Fibroblast of villous mesenchyme (primary cell): ENCODE results near the gene BOD1L1. TPM values are rescaled to one million over a fixed set of nuclear protein-coding genes. Genes with fewer than 3 reads are reported as not detected.

Source experiments
- DNase-seq: peaks from one replicate; pipeline ENCODE4 v3.0.0-alpha.2; 2010; ENCODE audit warnings: low read depth
- H3K4me3 ChIP-seq: 2 replicates; pipeline ENCODE4 v1.5.1; 2011; ENCODE audit warnings: low read depth, mild to moderate bottlenecking, low read length
- total RNA-seq: library from RNA; depleted of rRNA; stranded (reverse); fragments of >200 nt; gene quantifications from 2 replicates; pipeline ENCODE4 v1.2.3, GENCODE V29; 2012
- TF ChIP-seq, protein P1 (sequence below): IDR thresholded peaks from 2 replicates; pipeline ENCODE4 v1.5.1; 2012; ENCODE audit warnings: low read depth, mild to moderate bottlenecking, low read length; ENCODE audit not compliant: insufficient read depth

BOD1L1 gene
- total RNA-seq, 1 donor, result 23.7 TPM

DNA sequence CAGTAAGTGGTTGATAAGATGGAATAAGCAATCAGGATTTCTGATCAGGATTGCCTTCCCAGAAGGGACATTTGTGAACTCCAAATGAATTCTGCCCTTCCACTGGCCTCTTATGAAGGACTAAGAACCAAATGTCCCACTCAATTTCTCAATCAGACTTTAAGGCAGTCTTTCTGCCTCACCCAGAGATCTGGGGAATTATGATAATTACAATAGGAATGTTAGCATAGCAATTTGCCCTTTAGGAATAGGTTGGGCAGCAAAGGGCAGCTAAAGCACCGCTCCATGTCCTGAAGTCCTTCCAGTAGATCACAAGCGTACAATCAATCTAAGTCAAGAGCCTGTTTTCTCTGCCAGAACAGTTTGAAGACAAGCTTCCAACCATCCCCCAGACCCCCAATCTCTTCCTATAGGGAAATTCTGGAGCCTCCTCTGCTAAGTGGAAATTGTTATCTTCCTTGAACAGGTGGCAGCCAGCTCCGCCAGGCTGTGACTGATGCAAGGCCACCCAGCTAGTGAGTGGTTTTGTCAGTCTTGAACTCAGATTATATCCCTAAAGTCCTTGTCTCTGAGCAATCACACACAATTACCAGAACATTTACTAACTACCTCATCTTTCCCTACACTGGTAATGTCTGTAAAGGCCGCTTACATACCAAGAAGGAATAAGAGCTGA lies 101.8 kb downstream of the BOD1L1 start:
- TF ChIP-seq, protein P1, sequence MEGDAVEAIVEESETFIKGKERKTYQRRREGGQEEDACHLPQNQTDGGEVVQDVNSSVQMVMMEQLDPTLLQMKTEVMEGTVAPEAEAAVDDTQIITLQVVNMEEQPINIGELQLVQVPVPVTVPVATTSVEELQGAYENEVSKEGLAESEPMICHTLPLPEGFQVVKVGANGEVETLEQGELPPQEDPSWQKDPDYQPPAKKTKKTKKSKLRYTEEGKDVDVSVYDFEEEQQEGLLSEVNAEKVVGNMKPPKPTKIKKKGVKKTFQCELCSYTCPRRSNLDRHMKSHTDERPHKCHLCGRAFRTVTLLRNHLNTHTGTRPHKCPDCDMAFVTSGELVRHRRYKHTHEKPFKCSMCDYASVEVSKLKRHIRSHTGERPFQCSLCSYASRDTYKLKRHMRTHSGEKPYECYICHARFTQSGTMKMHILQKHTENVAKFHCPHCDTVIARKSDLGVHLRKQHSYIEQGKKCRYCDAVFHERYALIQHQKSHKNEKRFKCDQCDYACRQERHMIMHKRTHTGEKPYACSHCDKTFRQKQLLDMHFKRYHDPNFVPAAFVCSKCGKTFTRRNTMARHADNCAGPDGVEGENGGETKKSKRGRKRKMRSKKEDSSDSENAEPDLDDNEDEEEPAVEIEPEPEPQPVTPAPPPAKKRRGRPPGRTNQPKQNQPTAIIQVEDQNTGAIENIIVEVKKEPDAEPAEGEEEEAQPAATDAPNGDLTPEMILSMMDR, result no peak
- H3K4me3 ChIP-seq, result no peak overlapping the region
- no peak for DNase-seq

GRCh38 chr4:13524504-13525243 lies 102.9 kb downstream of the BOD1L1 start:
- DNase-seq, result peak; percentile 17
- no peak overlapping the region for H3K4me3 ChIP-seq
- TF ChIP-seq, protein P1, result no peak

DNA sequence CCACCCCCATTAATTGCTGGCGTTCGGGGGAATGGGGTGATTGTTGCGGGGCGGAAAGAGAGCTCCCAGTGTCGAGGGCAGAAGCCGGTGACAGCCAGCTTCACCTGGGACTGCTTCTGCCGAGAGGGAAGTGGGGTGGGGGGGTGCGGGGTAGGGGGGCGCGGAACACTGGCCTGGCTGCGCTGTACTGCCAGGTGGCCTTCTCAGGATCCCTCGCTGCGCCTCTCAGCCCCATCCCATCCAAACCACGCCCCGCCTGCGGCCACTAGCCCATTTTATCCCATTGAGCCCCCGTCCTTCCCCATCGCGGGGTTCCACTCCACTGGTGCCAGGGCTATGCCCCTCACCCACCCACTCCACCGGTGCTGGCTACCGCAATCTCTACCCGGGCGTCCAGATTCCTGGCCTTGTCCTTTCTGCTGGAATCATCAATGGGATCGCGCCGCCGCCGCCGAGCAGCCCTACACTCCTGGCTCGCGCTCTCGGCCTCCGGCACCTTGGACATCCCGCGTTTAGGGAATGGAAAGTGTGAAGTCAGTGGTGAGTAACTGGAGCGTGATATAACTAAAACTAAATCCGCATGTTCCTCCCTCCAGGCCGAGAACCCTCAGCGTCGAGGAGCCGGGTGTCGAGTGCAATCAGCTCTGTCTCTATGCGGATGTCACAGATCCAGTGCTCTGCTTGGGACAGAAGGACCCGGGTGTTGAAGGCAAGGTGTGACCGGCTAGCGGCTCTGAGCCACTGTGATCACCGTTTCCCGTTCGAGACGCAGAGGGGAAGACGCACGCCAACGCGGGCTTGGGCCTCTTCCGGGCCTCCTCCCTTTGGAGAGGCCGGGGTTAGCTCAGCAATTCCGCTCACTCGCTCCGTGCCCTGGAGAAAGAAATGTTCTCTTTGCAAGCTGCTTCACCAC lies 103.7 kb downstream of the BOD1L1 start:
- H3K4me3 ChIP-seq, result no peak overlapping the region
- TF ChIP-seq, protein P1, result no peak
- DNase-seq, result no peak

DNA sequence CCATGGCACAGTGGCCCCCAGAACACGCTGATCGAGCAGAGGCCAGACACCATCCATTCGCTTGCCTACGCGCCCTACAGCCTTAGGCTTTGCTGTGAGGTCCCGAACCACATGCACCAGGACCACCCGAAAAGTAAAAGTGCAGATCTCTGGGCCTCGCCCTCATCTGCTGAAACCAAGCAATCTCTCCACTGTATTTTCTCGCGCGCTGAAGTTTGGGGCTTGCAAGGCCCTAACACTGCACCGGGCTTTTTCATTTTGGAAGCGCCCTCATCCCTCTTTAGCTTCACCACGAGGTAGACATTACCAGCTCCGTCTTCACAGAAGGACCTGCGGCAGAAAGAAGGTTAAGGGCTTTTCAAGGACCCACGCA lies 104.4 kb downstream of the BOD1L1 start:
- TF ChIP-seq, protein P1, result no peak
- no peak overlapping the region for H3K4me3 ChIP-seq
- DNase-seq, result no peak

- no peak overlapping the region for H3K4me3 ChIP-seq
- no peak for DNase-seq
- TF ChIP-seq, protein P1, result no peak
These were observed 105.0 kb downstream of the BOD1L1 start for GRCh38 chr4:13522282-13523104.

GRCh38 chr4:13521047-13521446 lies 106.5 kb downstream of the BOD1L1 start:
- TF ChIP-seq, protein P1, result no peak
- H3K4me3 ChIP-seq, result no peak overlapping the region
- DNase-seq, result no peak
